ENCODE data around the gene SQSTM1. TPM values are rescaled to one million over a fixed set of nuclear protein-coding genes. Genes with fewer than 3 reads are reported as not detected.

The SQSTM1 gene
- total RNA-seq, 1 experiment from 2014 or later: 985 TPM

DNA sequence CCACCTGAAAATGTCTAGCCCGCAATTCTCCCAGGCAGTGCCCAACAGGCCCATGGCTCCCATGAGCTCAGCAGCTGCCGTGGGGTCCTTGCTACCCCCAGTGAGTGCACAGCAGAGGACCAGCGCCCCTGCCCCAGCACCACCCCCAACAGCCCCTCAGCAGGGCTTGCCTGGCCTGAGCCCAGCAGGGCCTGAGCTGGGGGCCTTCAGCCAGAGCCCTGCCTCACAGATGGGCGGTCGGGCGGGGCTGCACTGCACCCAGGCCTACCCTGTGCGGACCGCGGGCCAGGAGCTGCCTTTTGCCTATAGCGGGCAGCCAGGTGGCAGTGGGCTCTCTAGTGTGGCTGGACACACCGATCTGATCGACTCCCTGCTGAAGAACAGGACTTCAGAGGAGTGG lies 46.3 kb upstream of the SQSTM1 start:
- peaks cover 5% of the 10 kb centered on the region; the same call in 1 of the 2 replicates for H3K36me3 ChIP-seq (ENCODE audit: control insufficient read depth, insufficient read depth, low read length)
- no peak for DNase-seq (ENCODE audit: low read depth, low spot score)
- POLR2A ChIA-PET: interaction anchor here (0.6 kb wide), 1 partner anchor 32 kb away, joined by 4 read pairs; no protein-coding TSS in a partner anchor
- in situ Hi-C loops (cut with HindIII; ENCODE audit: low pct_unique_long_range_greater_than_20kb, low sequenced_read_pairs): no loop called here
- H3K27me3 ChIP-seq (ENCODE audit: control insufficient read depth, insufficient read depth, low read length): no peaks in the 10 kb centered on the region
- H3K27ac ChIP-seq (ENCODE audit: low read length): no peak overlapping the region
- TF ChIP-seq POLR2AphosphoS5 (IDR thresholded peaks at IDR 0.05; ENCODE audit: low read depth, low read length) (no peak), TCF7L2 (IDR thresholded peaks at IDR 0.05; ENCODE audit: low read depth, low read length) (no peak), SIN3A (IDR thresholded peaks at IDR 0.05; ENCODE audit: borderline replicate concordance, insufficient read depth, low read depth, low read length) (no peak)
- TF ChIP-seq, protein P1, sequence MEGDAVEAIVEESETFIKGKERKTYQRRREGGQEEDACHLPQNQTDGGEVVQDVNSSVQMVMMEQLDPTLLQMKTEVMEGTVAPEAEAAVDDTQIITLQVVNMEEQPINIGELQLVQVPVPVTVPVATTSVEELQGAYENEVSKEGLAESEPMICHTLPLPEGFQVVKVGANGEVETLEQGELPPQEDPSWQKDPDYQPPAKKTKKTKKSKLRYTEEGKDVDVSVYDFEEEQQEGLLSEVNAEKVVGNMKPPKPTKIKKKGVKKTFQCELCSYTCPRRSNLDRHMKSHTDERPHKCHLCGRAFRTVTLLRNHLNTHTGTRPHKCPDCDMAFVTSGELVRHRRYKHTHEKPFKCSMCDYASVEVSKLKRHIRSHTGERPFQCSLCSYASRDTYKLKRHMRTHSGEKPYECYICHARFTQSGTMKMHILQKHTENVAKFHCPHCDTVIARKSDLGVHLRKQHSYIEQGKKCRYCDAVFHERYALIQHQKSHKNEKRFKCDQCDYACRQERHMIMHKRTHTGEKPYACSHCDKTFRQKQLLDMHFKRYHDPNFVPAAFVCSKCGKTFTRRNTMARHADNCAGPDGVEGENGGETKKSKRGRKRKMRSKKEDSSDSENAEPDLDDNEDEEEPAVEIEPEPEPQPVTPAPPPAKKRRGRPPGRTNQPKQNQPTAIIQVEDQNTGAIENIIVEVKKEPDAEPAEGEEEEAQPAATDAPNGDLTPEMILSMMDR (IDR thresholded peaks at IDR 0.05): no peak
- TF ChIP-seq, protein P2, sequence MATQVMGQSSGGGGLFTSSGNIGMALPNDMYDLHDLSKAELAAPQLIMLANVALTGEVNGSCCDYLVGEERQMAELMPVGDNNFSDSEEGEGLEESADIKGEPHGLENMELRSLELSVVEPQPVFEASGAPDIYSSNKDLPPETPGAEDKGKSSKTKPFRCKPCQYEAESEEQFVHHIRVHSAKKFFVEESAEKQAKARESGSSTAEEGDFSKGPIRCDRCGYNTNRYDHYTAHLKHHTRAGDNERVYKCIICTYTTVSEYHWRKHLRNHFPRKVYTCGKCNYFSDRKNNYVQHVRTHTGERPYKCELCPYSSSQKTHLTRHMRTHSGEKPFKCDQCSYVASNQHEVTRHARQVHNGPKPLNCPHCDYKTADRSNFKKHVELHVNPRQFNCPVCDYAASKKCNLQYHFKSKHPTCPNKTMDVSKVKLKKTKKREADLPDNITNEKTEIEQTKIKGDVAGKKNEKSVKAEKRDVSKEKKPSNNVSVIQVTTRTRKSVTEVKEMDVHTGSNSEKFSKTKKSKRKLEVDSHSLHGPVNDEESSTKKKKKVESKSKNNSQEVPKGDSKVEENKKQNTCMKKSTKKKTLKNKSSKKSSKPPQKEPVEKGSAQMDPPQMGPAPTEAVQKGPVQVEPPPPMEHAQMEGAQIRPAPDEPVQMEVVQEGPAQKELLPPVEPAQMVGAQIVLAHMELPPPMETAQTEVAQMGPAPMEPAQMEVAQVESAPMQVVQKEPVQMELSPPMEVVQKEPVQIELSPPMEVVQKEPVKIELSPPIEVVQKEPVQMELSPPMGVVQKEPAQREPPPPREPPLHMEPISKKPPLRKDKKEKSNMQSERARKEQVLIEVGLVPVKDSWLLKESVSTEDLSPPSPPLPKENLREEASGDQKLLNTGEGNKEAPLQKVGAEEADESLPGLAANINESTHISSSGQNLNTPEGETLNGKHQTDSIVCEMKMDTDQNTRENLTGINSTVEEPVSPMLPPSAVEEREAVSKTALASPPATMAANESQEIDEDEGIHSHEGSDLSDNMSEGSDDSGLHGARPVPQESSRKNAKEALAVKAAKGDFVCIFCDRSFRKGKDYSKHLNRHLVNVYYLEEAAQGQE (IDR thresholded peaks at IDR 0.05; ENCODE audit: insufficient read depth in 1 of 2, low read depth in 2 of 2, low read length in 1 of 2): no peak
- intact Hi-C loops (cut with micrococcal nuclease; ENCODE audit: unreplicated experiment): no loop called here
- H3K9me3 ChIP-seq (ENCODE audit: control insufficient read depth, insufficient read depth, low read depth, low read length): no peaks in the 10 kb centered on the region
- H3K4me1 ChIP-seq (ENCODE audit: control insufficient read depth, insufficient read depth, low read length): no peaks in the 10 kb centered on the region
- CTCF ChIA-PET: interaction anchor here (1.2 kb wide), 1 partner anchor 11 kb away, joined by 4 read pairs; no protein-coding TSS in a partner anchor
- ATAC-seq: peak; percentile 33; the same call in 1 of the 2 replicates
- BruUV-seq (replicated peaks): no TSS peak
- no peak overlapping the region for H3K4me3 ChIP-seq (ENCODE audit: low read depth in 2 of 2, low read length in 2 of 2)

DNA sequence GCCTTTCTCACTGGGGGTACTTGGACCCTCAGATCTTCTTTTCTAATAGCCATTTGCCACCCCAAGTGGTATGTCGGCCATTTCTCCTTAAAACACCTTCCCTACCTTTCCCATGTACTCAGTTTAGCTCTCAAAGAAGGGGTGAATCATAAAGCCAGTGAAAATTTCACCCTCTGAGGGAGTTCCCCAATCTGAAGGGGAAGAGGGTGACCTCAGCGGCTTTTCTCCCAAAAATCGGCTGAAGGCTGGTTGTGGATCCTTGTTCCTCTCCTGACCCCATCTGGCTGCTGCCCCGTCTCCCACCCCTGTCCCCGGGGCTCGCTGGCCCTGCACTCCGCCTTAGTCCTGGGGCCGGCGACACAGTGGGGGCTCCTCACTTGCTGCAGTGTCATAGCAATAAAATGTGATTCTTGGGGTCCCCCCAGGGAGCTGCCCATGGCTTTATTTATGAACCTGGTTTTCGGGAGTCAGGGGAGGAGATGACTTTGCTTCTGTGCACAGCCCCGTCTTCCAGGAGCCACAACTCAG lies 44.2 kb upstream of the SQSTM1 start:
- in situ Hi-C loops (cut with HindIII; ENCODE audit: low pct_unique_long_range_greater_than_20kb, low sequenced_read_pairs): no loop called here
- no peaks in the 10 kb centered on the region for H3K36me3 ChIP-seq (ENCODE audit: control insufficient read depth, insufficient read depth, low read length)
- POLR2A ChIA-PET: no interaction called here

More for the DNA sequence above, 44.2 kb upstream of the SQSTM1 start:
- H3K4me1 ChIP-seq (ENCODE audit: control insufficient read depth, insufficient read depth, low read length): no peaks in the 10 kb centered on the region
- CTCF ChIA-PET: no interaction called here
- H3K27ac ChIP-seq (ENCODE audit: low read length): no peak overlapping the region
- no peak for ATAC-seq
- H3K4me3 ChIP-seq (ENCODE audit: low read depth in 2 of 2, low read length in 2 of 2): no peak overlapping the region
- TF ChIP-seq, protein P2 (IDR thresholded peaks at IDR 0.05; ENCODE audit: insufficient read depth in 1 of 2, low read depth in 2 of 2, low read length in 1 of 2): no peak
- TF ChIP-seq POLR2AphosphoS5 (IDR thresholded peaks at IDR 0.05; ENCODE audit: low read depth, low read length) (no peak), TCF7L2 (IDR thresholded peaks at IDR 0.05; ENCODE audit: low read depth, low read length) (no peak), SIN3A (IDR thresholded peaks at IDR 0.05; ENCODE audit: borderline replicate concordance, insufficient read depth, low read depth, low read length) (no peak)
- TF ChIP-seq, protein P1 (IDR thresholded peaks at IDR 0.05): no peak
- H3K27me3 ChIP-seq (ENCODE audit: control insufficient read depth, insufficient read depth, low read length): no peaks in the 10 kb centered on the region
- no peak for DNase-seq (ENCODE audit: low read depth, low spot score)
- intact Hi-C loops (cut with micrococcal nuclease; ENCODE audit: unreplicated experiment): no loop called here
- BruUV-seq (replicated peaks): no TSS peak
- H3K9me3 ChIP-seq (ENCODE audit: control insufficient read depth, insufficient read depth, low read depth, low read length): no peaks in the 10 kb centered on the region

Measured in Panc1 (cell line).